Thymus (tissue), 11 donors: ENCODE data around the gene SLC2A6. TPM values are rescaled to one million over a fixed set of nuclear protein-coding genes. Genes with fewer than 3 reads are reported as not detected.

Experiments used
- DNase-seq, 9 donors: peaks; one replicate each; pipeline ENCODE4 v3.0.0-alpha.2; 2013; ENCODE audit warnings: low spot score in 9 of 9, low read depth in 6 of 9, missing footprints in 1 of 9
- H3K27ac ChIP-seq, 2 donors: one replicate each; pipeline ENCODE4 v1.5.1; 2013; ENCODE audit warnings: control low read depth in 1 of 2, low read depth in 1 of 2, low read length in 1 of 2, mild to moderate bottlenecking in 1 of 2, moderate library complexity in 1 of 2
- H3K27me3 ChIP-seq, 2 donors: one replicate each; pipeline ENCODE4 v1.5.1; 2013; ENCODE audit warnings: low read length in 1 of 2; ENCODE audit not compliant: control insufficient read depth in 2 of 2, insufficient read depth in 1 of 2
- H3K36me3 ChIP-seq, 2 donors: one replicate each; pipeline ENCODE4 v1.5.1; 2013; ENCODE audit warnings: low read length in 1 of 2, mild to moderate bottlenecking in 1 of 2, moderate library complexity in 1 of 2; ENCODE audit not compliant: control insufficient read depth in 2 of 2, insufficient read depth in 2 of 2
- H3K4me1 ChIP-seq, 2 donors: one replicate each; pipeline ENCODE4 v1.5.1; 2013; ENCODE audit warnings: low read length in 2 of 2; ENCODE audit not compliant: control insufficient read depth in 2 of 2, insufficient read depth in 2 of 2
- H3K4me3 ChIP-seq, 2 donors: one replicate each; pipeline ENCODE4 v1.5.1; 2013; ENCODE audit warnings: low read length in 2 of 2, control low read depth in 1 of 2, mild to moderate bottlenecking in 1 of 2
- H3K9me3 ChIP-seq, 2 donors: one replicate each; pipeline ENCODE4 v1.5.1; 2013; ENCODE audit warnings: low read length in 1 of 2, mild to moderate bottlenecking in 1 of 2; ENCODE audit not compliant: control insufficient read depth in 2 of 2, insufficient read depth in 1 of 2
- WGBS: extraction: QIAGEN DNeasy Blood & Tissue Kit; methylation state at CpG from one replicate; pipeline ENCODE4 v1.1.7; 2013; 5-methylcytosine and 5-hydroxymethylcytosine counted together
- polyA plus RNA-seq: library from polyadenylated mRNA; stranded (reverse); fragments of 200-250 nt; gene quantifications from one replicate; pipeline ENCODE4 v1.2.3, GENCODE V29; 2013
- total RNA-seq: library from RNA; stranded (reverse); fragments of 120-200 nt; gene quantifications from one replicate; pipeline ENCODE4 v1.2.4, GENCODE V29; 2013
- donor health status: healthy.

SLC2A6 gene
- total and polyA plus RNA-seq, 2 donors, result 2.0 to 5.5 TPM

- H3K27me3 ChIP-seq, result no peaks in the 10 kb centered on the region
- no peak overlapping the region for H3K27ac ChIP-seq
- DNase-seq, result peak in 1 of 9 donors; percentile 41
- 5% methylated on average over 5 of the region's 5 CpGs for WGBS
- peaks cover 0 to 25% of the 10 kb centered on the region in 2 donors for H3K4me1 ChIP-seq
- peaks cover 0 to 3% of the 10 kb centered on the region in 2 donors for H3K9me3 ChIP-seq
- H3K36me3 ChIP-seq, result peaks cover 0 to 6% of the 10 kb centered on the region in 2 donors
- H3K4me3 ChIP-seq, result no peak overlapping the region
Measured at GRCh38 chr9:133474215-133474614, 4.7 kb downstream of the SLC2A6 start.

GRCh38 chr9:133473743-133474142, 5.2 kb downstream of the SLC2A6 start:
- WGBS, result 84% methylated on average over 20 of the region's 20 CpGs
- H3K9me3 ChIP-seq, result peaks cover 0 to 3% of the 10 kb centered on the region in 2 donors
- H3K27ac ChIP-seq, result no peak overlapping the region
- peaks cover 0 to 6% of the 10 kb centered on the region in 2 donors for H3K36me3 ChIP-seq
- H3K4me1 ChIP-seq, result peaks cover 0 to 24% of the 10 kb centered on the region in 2 donors
- H3K27me3 ChIP-seq, result no peaks in the 10 kb centered on the region
- no peak for DNase-seq
- no peak overlapping the region for H3K4me3 ChIP-seq

GRCh38 chr9:133472753-133473378, 6.0 kb downstream of the SLC2A6 start:
- Histone ChIP-seq H3K9me3 (no peaks in the 10 kb centered on the region), H3K27ac (no peak overlapping the region), H3K4me1 (peaks cover 0 to 16% of the 10 kb centered on the region in 2 donors), H3K36me3 (peaks cover 0 to 6% of the 10 kb centered on the region in 2 donors), H3K27me3 (no peaks in the 10 kb centered on the region), H3K4me3 (no peak overlapping the region)
- DNase-seq, result no peak
- 90% methylated on average over 19 of the region's 19 CpGs for WGBS

GRCh38 chr9:133472277-133472645, 6.6 kb downstream of the SLC2A6 start:
- Histone ChIP-seq H3K9me3 (no peaks in the 10 kb centered on the region), H3K27me3 (no peaks in the 10 kb centered on the region), H3K27ac (no peak overlapping the region), H3K4me3 (no peak overlapping the region), H3K4me1 (peaks cover 0 to 16% of the 10 kb centered on the region in 2 donors), H3K36me3 (peaks cover 0 to 6% of the 10 kb centered on the region in 2 donors)
- DNase-seq, result no peak
- 96% methylated on average over 11 of the region's 11 CpGs for WGBS

GRCh38 chr9:133471551-133472276, 7.2 kb downstream of the SLC2A6 start:
- no peak overlapping the region for H3K27ac ChIP-seq
- H3K9me3 ChIP-seq, result no peaks in the 10 kb centered on the region
- peaks cover 0 to 6% of the 10 kb centered on the region in 2 donors for H3K36me3 ChIP-seq
- 98% methylated on average over 27 of the region's 27 CpGs for WGBS
- peaks cover 0 to 16% of the 10 kb centered on the region in 2 donors for H3K4me1 ChIP-seq
- DNase-seq, result no peak
- H3K27me3 ChIP-seq, result no peaks in the 10 kb centered on the region
- no peak overlapping the region for H3K4me3 ChIP-seq

GRCh38 chr9:133470988-133471387, 7.9 kb downstream of the SLC2A6 start:
- peaks cover 0 to 6% of the 10 kb centered on the region in 2 donors for H3K36me3 ChIP-seq
- WGBS, result 95% methylated on average over 7 of the region's 7 CpGs
- peaks cover 0 to 16% of the 10 kb centered on the region in 2 donors for H3K4me1 ChIP-seq

GRCh38 chr9:133470427-133470924, 8.4 kb downstream of the SLC2A6 start:
- H3K9me3 ChIP-seq, result no peaks in the 10 kb centered on the region
- no peak overlapping the region for H3K4me3 ChIP-seq
- DNase-seq, result no peak
- no peaks in the 10 kb centered on the region for H3K27me3 ChIP-seq
- H3K27ac ChIP-seq, result no peak overlapping the region
- peaks cover 0 to 3% of the 10 kb centered on the region in 2 donors for H3K36me3 ChIP-seq
- peaks cover 0 to 14% of the 10 kb centered on the region in 2 donors for H3K4me1 ChIP-seq
- 97% methylated on average over 16 of the region's 16 CpGs for WGBS

More at GRCh38 chr9:133470988-133471387, 7.9 kb downstream of the SLC2A6 start:
- no peak overlapping the region for H3K4me3 ChIP-seq
- no peaks in the 10 kb centered on the region for H3K27me3 ChIP-seq
- H3K27ac ChIP-seq, result no peak overlapping the region
- DNase-seq, result no peak
- H3K9me3 ChIP-seq, result no peaks in the 10 kb centered on the region

GRCh38 chr9:133468777-133469421, 10.0 kb downstream of the SLC2A6 start:
- H3K27ac ChIP-seq, result no peak overlapping the region
- 97% methylated on average over 6 of the region's 6 CpGs for whole genome bisulfite sequencing
- H3K4me1 ChIP-seq, result peaks cover 0 to under 1% of the 10 kb centered on the region in 2 donors
- H3K36me3 ChIP-seq, result peaks cover 0 to 3% of the 10 kb centered on the region in 2 donors
- no peaks in the 10 kb centered on the region for H3K27me3 ChIP-seq
- H3K4me3 ChIP-seq, result no peak overlapping the region
- no peaks in the 10 kb centered on the region for H3K9me3 ChIP-seq
- DNase-seq, result no peak

- no peaks in the 10 kb centered on the region for H3K9me3 ChIP-seq
- H3K27ac ChIP-seq, result no peak overlapping the region
- no peak for DNase-seq
- peaks cover 0 to 3% of the 10 kb centered on the region in 2 donors for H3K36me3 ChIP-seq
- 95% methylated on average over 11 of the region's 11 CpGs for WGBS
- H3K4me3 ChIP-seq, result no peak overlapping the region
- no peaks in the 10 kb centered on the region for H3K27me3 ChIP-seq
- no peaks in the 10 kb centered on the region for H3K4me1 ChIP-seq
Measured at GRCh38 chr9:133468374-133468773, 10.5 kb downstream of the SLC2A6 start.
